NCI-H1417 (cell line): Measurements from ENCODE around the gene TICAM1.
"Not testable (repeated sequence)": the region's sequence is repeated elsewhere in the genome, so short reads cannot be mapped to it uniquely, and the experiment has no call there.

Experiments used
- DNase-seq, 3 experiments: peaks; one replicate each; lab custom pipeline; 2025; lab: John Stamatoyannopoulos, UW

Gene TICAM1

DNA sequence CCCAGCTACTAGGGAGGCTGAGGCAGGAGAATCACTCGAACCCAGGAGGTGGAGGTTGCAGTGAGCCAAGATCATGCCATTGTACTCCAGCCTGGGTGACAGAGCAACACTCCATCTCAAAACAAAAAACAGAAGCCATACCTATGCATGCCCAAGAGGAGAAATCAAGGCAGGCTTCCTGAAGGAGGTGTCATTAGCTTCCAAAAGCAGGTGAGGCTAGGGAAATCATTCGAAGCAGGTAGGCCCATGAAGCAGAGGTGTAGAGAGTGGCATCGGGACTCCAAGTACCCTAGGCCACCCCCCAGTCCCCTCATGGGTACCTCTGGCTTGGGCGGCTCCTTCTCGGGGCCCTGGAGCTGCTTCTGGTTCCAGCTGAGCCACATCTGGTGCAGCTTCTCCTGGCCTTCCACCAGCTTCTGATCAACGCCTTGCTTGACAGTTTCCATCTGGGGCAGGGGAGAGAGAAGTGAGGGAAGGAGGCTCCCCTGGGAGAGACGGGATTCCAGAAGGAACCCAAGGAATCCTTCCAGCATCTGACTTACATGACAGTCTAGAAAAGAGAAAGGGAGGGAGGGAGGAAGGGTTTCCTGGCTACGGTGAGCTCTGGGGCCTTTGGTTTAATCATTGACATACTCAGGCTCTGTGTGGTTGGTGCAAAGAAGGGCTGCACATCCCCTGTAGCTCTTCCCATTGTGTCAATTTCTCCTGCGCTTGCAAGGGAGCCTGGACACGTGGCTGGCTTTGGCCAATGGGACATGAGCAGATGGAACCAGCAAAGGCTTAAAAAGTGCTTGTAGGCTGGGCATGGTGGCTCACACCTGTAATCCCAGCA lies 13.1 kb upstream of the TICAM1 start:
- DNase-seq, result no peak

DNA sequence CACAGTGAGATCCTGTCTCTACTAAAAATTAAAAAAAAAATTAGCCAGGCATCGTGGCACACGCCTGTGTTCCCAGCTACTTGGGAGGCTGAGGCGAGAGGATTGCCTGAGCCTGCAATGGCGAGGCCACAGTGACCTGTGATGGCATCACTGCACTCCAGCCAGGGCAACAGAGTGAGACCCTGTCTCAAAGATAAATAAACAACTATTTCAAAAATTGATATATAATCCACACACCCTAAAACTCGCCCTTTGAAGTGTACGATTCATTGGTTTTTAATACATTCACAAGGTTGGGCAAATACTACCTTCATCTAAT lies 12.1 kb upstream of the TICAM1 start:
- DNase-seq, result no peak

DNA sequence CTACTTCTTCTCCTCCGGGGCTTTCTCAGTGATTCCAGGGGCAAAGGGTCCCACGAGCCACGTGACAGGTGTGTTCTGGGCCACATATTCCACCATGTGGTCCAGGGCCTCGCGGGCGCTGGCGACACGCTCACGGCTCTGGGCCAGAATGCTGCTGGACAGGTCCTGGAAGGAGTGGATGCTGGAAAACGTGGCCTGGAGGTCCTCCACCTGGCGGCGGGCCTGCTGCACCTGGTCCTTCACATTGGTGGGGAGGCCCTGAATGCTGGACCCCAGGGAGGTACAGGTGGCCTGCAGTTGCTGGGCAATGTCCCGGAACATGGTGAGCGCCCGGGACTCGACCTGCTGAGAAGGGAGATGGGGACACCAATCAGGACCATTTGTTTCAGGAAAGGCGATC lies 7.7 kb upstream of the TICAM1 start:
- DNase-seq, result no peak

DNA sequence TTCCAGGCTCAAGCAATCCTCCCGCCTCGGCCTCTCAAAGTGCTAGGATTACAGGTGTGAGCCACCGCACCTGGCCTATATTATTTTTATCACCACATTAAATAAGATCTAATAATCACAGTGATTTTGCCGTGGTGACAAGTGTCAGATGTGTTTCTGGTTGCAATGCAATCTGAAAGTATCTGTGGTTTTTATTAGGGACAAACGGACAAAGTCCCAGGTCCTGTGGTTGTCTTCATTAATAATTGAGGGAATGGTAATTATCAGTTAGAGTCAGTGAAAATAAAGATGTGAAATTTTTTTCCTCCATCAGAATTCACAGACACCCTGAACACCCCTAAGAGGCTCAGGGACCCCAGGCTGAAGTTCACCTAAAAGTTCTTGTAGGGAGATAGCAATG lies 1.3 kb upstream of the TICAM1 start:
- no peak for DNase-seq

DNA sequence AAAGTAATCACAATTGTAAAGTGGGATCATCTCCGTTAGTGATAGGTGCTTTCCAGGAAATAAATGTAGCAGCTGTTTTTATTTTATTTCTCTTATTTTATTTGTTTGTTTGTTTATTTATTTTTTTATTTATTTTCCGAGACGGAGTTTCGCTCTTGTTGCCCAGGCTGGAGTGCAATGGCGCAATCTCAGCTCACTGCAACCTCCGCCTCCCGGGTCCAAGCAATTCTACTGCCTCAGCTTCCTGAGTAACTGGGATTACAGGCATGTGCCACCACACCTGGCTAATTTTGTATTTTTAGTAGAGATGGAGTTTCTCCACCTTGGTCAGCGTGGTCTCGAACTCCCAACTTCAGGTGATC lies 448 bp upstream of the TICAM1 start:
- DNase-seq, result not testable (repeated sequence)

DNA sequence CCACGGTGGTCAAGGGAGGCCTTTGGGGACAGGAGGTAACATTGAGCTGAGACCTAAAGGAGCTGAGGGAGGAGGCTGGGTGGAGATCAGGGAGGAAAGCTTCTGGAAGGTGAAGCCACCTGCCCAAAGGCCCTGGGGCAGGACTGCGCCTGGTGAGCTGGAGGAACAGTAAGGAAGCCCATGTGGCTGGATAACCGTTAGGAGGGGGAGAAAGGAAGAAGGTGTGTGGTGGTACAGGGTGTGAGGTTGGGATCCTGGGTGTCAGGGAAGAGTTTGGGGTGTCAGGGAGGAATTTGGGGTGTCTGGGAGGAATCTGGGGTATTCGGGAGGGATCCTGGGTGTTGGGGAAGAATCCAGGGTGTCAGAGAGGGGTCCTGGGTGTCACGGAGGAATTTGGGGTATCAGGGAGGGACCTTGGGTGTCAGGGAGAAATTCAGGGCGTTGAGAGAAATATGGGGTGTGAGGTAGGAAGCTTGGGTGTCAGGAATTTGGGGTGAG lies 695 bp downstream of the TICAM1 start:
- DNase-seq, result no peak

DNA sequence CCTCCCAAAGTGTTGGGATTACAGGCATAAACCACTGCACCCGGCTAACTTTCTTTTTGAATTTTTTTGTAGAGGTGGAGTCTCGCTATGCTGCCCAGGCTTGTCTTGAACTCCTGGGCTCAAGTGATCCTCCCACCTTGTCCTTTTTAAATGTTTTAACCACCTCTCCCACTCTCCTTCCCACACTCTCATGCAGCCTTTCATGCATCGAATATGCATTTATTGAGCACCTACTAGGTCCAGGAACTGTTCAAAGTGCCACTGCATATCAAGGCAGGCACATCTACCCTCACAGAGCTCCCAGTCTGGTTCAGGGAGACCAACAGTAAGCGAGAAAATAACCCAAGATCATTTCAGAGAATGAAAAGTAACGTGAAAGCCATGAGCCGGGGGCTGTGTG lies 1.2 kb downstream of the TICAM1 start:
- no peak for DNase-seq

DNA sequence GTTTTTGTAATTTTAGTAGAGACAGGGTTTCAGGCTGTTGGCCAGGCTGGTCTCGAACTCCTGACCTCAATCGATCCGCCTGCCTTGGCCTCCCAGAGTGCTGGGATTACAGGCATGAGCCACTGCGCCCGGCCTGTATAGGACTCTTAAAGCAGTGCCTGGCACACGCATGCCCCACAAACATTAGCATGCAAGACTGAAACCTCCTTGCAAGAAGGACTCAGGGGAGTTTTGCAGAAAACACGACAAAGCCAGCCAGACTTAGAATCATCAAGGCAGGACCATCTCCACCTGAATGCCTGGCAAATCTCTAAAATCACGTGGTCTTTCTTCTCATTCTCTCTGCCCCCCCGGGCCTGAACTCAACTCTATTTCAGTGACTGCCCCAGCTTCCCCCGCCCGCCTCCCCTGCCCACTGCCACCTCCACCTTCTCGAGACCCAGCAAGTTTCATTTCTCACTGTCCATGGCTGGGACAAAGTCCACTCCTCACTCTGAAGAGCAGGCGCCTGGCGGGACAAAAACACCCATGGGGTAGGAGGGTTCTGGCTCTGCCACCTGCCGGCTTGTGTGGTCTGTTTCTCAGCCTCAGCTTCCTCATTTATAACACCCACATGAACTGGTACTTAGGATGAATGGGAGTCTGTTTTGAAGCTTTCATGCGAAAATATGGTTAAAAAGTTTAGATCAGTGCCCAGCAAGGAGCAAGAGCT lies 2.4 kb downstream of the TICAM1 start:
- DNase-seq, result no peak

DNA sequence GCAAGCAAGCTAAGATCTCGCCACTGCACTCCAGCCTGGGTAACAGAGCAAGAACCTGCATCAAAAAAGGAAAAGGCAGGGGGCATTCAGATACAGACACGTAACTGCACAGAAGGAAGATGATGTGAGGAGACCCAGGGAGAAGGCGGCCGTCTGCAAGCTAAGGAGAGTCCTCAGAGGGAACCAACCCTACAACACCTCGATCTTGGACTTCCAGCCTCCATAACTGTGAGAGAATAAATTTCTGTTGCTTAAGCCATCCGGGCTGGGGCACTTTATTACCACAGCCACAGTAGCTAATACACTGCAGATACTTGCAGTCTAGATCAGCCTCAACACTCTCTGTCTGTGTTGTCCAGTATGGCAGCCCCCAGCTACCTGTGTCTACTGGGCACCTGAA lies 7.9 kb downstream of the TICAM1 start:
- no peak for DNase-seq

DNA sequence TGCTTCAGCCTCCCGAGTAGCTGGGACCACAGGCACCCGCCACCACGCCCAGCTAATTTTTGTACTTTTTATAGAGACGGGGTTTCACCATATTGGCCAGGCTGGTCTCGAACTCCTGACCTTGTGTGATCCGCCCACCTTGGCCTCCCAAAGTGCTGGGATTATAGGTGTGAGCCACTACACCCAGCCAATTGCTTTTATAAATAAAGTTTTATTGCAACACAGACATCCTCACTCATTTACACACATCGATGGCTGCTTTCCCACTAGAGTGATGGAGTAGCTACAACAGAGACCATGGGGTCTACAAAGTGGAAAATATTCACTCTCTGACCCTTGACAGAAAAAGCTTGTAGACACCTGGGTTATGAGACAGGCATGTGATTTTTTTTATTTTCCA lies 9.2 kb downstream of the TICAM1 start:
- DNase-seq, result not testable (repeated sequence)

DNA sequence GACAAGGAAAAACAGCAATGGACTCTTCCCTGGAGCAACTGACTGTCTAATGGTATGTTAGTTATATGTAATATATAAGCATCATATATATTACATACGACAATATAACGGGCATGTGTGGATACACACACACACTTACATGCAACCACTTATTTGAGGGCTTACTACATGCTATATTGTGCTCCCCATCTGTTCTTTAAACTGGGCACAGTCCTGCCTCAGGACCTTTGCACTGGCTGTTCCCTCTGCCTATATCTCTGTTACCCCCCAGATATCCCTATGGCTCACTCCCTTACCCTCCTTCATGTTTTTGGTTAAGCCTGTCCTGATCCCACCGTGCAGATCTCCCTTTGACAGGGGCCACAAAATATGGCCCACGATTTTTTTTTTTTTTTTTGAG lies 10.2 kb downstream of the TICAM1 start:
- DNase-seq, result no peak

DNA sequence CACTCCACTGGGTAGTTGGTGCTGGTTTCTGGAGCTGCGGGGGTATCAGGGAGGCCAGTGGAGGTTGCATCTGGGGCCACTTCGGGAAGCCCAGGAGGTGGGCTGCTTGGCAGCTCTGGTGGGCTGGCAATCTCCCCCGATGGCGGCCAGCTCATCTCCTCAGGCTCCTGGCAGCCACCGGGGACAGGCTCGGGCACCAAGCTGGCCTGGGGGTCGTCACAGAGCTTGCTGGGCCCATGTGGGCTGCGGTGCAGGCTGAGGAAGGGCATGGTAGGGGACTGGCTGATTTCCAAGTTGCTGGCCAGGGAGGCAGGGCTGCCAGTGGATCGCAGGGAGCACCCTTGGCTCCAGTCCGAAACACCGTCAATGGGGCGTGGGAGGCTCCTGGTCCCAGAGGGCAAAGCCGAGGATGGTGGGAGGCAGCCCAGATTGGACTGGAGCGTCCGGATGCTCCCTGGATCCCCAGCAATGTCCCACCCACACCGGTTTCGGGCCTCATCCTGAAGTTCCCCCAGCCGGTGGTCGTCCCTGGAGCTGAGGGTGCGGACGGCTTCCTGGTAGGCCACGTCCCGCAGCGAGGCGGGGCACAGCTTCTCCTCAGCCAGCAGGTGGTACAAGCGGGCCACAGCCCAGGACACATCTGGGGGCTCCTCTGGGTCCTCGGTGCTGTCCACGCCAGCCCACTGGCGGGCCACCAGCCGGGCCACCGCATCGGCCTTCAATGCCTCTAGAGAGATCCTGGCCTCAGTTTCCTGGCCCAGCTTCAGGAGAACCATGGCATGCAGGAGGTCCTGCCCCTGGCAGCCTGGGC lies 13.8 kb downstream of the TICAM1 start:
- DNase-seq, result no peak

DNA sequence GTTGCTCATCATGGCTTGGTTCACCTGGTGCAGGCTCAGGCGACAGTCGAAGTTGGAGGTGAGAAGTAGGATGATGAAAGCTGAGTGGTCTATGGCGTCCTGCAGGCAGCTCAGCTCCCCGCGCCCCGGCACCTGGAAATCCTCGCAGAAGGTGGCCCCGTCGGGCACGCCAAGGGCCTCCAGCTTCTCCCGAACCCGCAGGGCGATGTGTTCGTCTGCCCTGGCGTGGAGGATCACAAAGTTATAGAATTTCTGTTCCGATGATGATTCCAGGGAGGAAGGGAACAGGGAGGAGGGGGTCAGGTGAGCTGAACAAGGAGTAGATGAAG lies 14.6 kb downstream of the TICAM1 start:
- no peak for DNase-seq

DNA sequence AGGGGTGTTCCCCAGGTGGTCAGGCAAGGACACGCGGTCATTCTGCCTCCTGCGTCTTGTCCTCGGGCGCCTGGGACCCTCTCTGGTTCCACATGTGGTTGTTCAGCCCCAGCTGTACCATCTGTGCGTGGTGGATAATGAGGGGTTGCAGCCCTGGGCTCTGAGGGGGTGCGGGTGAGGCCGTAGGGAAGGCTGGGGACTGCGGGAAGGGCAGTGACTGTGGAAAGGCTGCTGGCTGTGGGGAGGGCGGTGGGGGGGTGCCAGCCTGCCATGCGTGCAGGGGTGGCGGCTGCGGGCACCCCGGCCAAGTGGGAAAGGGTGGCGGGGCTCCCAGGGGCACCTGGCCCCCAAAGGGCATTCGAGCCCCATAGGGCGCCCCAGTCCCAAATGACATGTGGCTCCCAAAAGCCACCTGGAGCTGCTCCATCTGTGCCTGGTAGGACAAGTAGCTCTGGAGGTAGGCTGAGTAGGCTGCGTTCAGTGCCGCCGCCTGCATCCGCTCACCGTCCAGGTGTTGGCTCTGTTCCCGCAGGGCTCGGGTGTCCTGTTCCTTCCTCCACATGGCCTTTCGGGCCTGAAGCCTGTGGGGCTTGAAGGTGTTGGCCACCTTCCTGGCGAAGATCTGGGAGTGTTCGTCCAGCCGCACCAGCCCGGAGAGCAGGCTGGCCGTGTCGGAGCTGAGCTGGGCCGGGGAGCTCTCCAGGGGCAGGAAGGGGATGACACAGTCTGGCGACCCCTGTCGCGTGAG lies 15.1 kb downstream of the TICAM1 start:
- DNase-seq, result no peak

DNA sequence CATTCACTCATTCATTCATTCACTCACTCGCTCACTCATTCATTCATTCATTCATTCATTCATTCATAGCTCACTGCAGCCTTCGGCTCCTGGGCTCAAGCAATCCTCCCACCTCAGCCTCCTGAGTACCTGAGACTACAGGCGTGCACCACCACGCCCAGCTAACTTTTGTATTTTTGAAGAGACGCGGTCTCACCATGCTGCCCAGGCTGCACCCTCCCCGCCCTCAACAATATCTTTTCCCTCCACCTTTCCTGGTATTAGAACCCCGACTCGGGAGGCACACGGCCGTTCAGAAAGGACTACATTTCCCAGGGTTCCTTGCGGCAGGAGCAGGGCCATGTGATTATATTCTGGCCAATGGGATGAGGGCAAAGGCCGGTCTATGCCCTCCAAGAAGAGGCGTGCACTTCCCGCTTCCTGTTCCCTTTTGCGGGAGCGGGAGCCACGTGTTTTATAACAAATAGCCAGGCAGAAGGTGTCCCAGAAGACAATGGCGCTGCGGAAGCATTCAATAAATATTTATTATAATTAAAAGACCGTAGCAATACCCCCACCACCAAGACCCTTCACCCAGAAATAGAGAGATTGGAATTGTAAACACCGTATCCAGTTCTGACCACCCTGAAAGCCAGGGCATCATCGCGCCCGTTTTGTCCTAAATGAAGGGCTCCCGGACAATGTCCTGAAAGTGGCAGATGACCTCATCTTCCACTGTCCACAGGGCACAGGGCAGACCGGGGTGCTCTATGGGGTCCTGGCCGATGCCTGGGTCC lies 15.9 kb downstream of the TICAM1 start:
- peak; percentile 73 to 95 (median 92) for DNase-seq

DNA sequence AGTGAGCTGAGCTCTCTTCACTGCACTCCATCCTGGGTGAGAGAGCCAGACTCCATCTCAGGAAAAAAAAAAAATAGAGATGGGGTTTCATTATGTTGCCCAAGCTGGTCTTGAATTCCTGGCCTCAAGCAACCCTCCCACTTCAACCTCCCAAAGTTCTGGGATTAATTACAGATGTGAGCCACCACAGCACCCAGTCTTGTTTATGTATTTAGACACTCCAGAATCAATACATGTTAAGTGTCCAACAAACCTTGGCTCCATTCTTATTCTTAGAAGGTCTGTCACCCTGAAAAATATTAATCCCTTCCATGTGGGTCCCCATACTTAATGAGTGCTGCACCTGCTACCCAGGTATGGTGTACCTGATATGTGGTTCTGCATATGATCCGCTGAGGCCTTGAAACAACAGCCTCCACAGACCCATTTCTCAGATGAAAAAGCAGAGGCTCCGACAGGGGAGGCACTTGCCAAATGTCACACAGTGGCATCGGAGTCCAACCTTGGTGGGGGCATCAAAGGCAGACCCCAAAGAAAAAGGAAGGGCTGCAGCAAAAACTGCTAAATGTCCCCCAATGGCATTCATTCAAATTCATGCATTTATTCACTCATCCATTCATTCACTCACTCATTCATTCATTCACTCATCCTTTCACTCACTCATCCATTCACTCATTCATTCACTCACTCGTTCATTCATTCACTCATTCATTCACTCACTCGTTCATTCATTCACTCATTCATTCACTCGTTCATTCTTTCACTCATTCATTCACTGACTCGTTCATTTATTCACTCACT lies 16.7 kb downstream of the TICAM1 start:
- peak in 1 of 3 experiments; percentile 20 for DNase-seq

DNA sequence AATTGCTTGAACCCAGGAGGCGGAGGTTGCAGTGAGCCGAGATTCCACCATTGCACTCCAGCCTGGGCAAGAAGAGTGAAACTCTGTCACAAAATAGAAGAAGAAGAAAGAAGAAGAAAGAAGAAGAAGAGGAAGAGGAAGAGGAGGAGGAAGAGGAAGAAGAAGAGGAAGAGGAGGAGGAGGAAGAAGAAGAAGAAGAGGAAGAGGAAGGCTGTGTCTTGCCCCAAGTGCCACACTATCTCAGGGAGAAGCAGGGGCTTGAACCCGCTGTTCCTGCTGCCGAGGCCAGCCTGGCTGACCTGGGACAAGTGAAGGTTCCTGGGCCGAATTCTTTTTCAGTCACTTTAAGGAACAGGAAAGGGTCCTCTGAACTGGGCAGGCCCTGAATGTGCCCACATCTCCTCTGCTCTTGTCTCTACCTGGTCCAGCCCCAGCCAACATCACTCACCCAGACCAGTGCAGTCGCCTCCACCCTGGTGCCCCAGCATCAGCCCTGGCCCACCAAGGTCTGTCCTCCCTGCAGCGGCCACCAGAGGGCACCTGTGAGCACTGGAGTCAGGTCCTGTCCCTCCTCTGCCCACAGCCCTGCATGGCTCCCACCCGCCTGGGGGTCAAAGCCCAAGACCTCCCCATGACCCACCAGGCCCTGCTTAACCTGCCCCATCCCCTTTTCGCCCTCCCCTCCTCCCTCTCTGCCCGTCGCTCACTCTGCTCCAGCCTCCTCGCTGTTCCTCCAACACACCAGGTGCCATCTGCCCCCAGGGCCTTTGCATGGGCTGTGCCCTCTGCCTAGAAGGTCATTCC lies 20.0 kb downstream of the TICAM1 start:
- DNase-seq, result peak; percentile 51 to 65 (median 59)

DNA sequence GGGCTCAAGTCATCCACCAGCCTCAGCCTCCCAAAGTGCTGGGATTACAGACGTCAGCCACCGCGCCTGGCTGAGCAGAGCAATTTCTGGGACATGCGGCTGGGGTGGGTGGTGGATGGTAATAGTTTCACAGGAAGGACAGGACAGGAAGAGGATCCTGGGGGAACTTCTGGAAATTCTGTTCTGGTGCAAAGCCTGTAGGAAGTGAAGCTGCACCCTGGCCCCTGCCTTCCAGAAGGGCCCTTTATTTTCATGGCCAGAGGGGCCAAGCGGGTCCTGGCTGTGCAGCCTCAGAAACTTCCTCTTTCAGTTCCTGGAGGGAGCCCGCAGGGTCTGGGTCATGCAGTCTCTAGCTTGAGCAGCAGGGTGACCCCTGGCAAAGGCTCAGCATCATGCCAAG lies 24.3 kb downstream of the TICAM1 start:
- DNase-seq, result no peak

DNA sequence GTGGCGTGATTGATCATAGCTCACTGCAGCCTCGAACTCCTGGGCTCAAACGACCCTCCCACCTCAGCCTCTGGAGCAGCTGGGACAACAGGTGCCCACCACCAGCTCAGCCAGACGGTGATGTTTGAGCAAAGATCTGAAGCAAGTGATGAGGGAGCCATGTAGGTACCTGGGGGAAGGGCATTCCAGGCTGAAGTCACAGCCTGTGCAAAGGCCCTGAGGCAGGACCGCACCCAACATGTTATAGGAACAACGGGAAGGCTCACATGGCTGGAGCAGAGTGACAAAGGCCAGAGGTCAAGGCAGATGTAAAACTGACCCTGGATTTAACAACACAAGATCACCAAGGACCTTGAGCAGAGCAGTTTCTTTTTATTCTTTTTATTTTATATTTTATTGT lies 25.1 kb downstream of the TICAM1 start:
- no peak for DNase-seq

DNA sequence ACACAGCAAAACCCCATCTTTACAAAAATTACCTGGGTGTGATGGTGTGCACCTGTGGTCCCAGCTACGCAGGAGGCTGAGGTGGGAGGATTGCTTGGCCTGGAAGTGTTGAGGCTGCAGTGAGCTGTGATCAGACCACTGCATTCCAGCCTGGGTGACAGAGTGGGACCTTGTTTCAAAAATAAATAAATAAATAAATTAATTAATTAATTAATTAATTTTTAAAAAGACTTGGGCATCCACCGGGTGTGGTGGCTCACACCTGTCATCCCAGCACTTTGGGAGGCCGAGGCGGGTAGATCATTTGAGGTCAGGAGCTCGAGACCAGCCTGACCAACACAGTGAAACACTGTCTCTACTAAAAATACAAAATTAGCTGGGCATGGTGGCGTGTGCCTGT lies 26.4 kb downstream of the TICAM1 start:
- not testable (repeated sequence) for DNase-seq
